ENCODE results near the gene GALNT15. TPM values are rescaled to one million over a fixed set of nuclear protein-coding genes. Genes with fewer than 3 reads are reported as not detected.

GALNT15 gene
- total RNA-seq, 8 experiments from 2014 or later: 0.23 to 41.3 (median 0.70) TPM; not detected in 1

GRCh38 chr3:16221990-16222389 lies 47.5 kb downstream of the GALNT15 start:
- Histone ChIP-seq H3K4me1 (replicated peaks in 1 of 2) (no peaks in the 10 kb centered on the region), H3K4me3 (no peak overlapping the region), H3K27ac (no peak overlapping the region)
- WGBS, 10 experiments: 20 to 100% (median 85%) methylated on average over 1 to 3 of the region's 3 CpGs; no CpG with 5 or more reads in 4 of the 10 experiments
- no peak for ATAC-seq (replicated peaks in 6 of 8)
- in situ Hi-C loops (cut with MboI; ENCODE audit: low pct_unique_long_range_greater_than_20kb in 2 of 9, low sequenced_read_pairs in 9 of 9, unreplicated experiment in 9 of 9): no loop called here

- no peak for ATAC-seq (replicated peaks in 6 of 8)
- Histone ChIP-seq H3K27ac (no peak overlapping the region), H3K4me1 (replicated peaks in 1 of 2) (peaks cover 0 to 3% of the 10 kb centered on the region in 2 donors), H3K4me3 (no peak overlapping the region)
- WGBS, 10 experiments: 71 to 100% (median 100%) methylated on average over 1 of the region's 2 CpGs; no CpG with 5 or more reads in 3 of the 10 experiments
- in situ Hi-C loops (cut with MboI; ENCODE audit: low pct_unique_long_range_greater_than_20kb in 2 of 9, low sequenced_read_pairs in 9 of 9, unreplicated experiment in 9 of 9): no loop called here
Measured at GRCh38 chr3:16222547-16222946, 48.1 kb downstream of the GALNT15 start.

- H3K4me1 ChIP-seq (replicated peaks in 1 of 2): peaks cover 0 to 6% of the 10 kb centered on the region in 2 donors
- in situ Hi-C loops (cut with MboI; ENCODE audit: low pct_unique_long_range_greater_than_20kb in 2 of 9, low sequenced_read_pairs in 9 of 9, unreplicated experiment in 9 of 9): no loop called here
- 63 to 100% (median 94%) methylated on average over 1 to 2 of the region's 2 CpGs; no CpG with 5 or more reads in 7 of the 10 experiments for WGBS, 10 experiments
- no peak for ATAC-seq (replicated peaks in 6 of 8)
- H3K4me3 ChIP-seq: no peak overlapping the region
- H3K27ac ChIP-seq: no peak overlapping the region
Measured at GRCh38 chr3:16224325-16224724, 49.8 kb downstream of the GALNT15 start.

DNA sequence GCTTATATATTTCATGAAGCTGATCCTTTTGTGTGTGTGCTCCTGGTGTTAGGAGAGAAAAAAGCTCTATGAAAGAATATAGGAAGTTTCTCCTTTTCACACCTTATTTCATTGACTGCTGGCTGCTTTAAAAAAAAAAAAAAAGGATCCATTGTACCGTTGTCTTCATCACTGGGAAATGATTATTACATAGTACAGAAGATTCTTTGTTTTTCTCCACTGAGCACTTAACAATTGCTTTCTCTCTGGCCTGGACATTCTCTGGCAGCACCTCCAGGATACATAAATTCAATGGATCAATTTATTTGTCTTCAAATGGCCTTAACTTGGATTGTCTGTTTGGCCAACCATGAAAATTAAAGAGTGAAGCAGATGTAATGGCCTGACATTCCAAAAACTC lies 53.1 kb downstream of the GALNT15 start:
- in situ Hi-C loops (cut with MboI; ENCODE audit: low pct_unique_long_range_greater_than_20kb in 2 of 9, low sequenced_read_pairs in 9 of 9, unreplicated experiment in 9 of 9): loop anchor here in 3 of 9 experiments (25.0 kb wide), 2 partner anchors 415 to 590 kb away; no protein-coding TSS in a partner anchor

GRCh38 chr3:16229681-16230080 lies 55.2 kb downstream of the GALNT15 start:
- H3K4me3 ChIP-seq: no peak overlapping the region
- no peak for ATAC-seq (replicated peaks in 6 of 8)
- no peak overlapping the region for H3K27ac ChIP-seq
- in situ Hi-C loops (cut with MboI; ENCODE audit: low pct_unique_long_range_greater_than_20kb in 2 of 9, low sequenced_read_pairs in 9 of 9, unreplicated experiment in 9 of 9): loop anchor here in 3 of 9 experiments (25.0 kb wide), 2 partner anchors 417 to 592 kb away; no protein-coding TSS in a partner anchor
- H3K4me1 ChIP-seq (replicated peaks in 1 of 2): peaks cover 0 to 6% of the 10 kb centered on the region in 2 donors

More for the DNA sequence above, 53.1 kb downstream of the GALNT15 start:
- Histone ChIP-seq H3K27ac (no peak overlapping the region), H3K4me3 (no peak overlapping the region), H3K4me1 (replicated peaks in 1 of 2) (peaks cover 0 to 6% of the 10 kb centered on the region in 2 donors)
- 0 to 100% (median 67%) methylated on average over 1 of the region's 1 CpG; no CpG with 5 or more reads in 3 of the 10 experiments for WGBS, 10 experiments
- ATAC-seq (replicated peaks in 6 of 8): no peak

- no peak overlapping the region for H3K27ac ChIP-seq
- no peak overlapping the region for H3K4me3 ChIP-seq
- peaks cover 0 to 6% of the 10 kb centered on the region in 2 donors for H3K4me1 ChIP-seq (replicated peaks in 1 of 2)
- 100% methylated on average over 1 to 2 of the region's 2 CpGs; no CpG with 5 or more reads in 7 of the 10 experiments for whole genome bisulfite sequencing, 10 experiments
- in situ Hi-C loops (cut with MboI; ENCODE audit: low pct_unique_long_range_greater_than_20kb in 2 of 9, low sequenced_read_pairs in 9 of 9, unreplicated experiment in 9 of 9): loop anchor here in 3 of 9 experiments (25.0 kb wide), 2 partner anchors 420 to 595 kb away; no protein-coding TSS in a partner anchor
- no peak for ATAC-seq (replicated peaks in 6 of 8)
Measured at GRCh38 chr3:16231983-16232382, 57.5 kb downstream of the GALNT15 start.

GRCh38 chr3:16233806-16234205 lies 59.3 kb downstream of the GALNT15 start:
- whole genome bisulfite sequencing, 10 experiments: 67 to 100% (median 80%) methylated on average over 1 of the region's 1 CpG; no CpG with 5 or more reads in 3 of the 10 experiments
- in situ Hi-C loops (cut with MboI; ENCODE audit: low pct_unique_long_range_greater_than_20kb in 2 of 9, low sequenced_read_pairs in 9 of 9, unreplicated experiment in 9 of 9): loop anchor here in 3 of 9 experiments (25.0 kb wide), 2 partner anchors 422 to 597 kb away; no protein-coding TSS in a partner anchor
- no peak overlapping the region for H3K27ac ChIP-seq
- no peaks in the 10 kb centered on the region for H3K4me1 ChIP-seq (replicated peaks in 1 of 2)
- H3K4me3 ChIP-seq: no peak overlapping the region
- ATAC-seq (replicated peaks in 6 of 8): no peak

GRCh38 chr3:16234281-16234680 lies 59.8 kb downstream of the GALNT15 start:
- Histone ChIP-seq H3K4me3 (no peak overlapping the region), H3K27ac (no peak overlapping the region), H3K4me1 (replicated peaks in 1 of 2) (no peaks in the 10 kb centered on the region)
- in situ Hi-C loops (cut with MboI; ENCODE audit: low pct_unique_long_range_greater_than_20kb in 2 of 9, low sequenced_read_pairs in 9 of 9, unreplicated experiment in 9 of 9): loop anchor here in 3 of 9 experiments (25.0 kb wide), 2 partner anchors 422 to 597 kb away; no protein-coding TSS in a partner anchor
- no peak for ATAC-seq (replicated peaks in 6 of 8)
- WGBS, 10 experiments: 92 to 100% (median 98%) methylated on average over 1 to 2 of the region's 2 CpGs; no CpG with 5 or more reads in 4 of the 10 experiments

- in situ Hi-C loops (cut with MboI; ENCODE audit: low pct_unique_long_range_greater_than_20kb in 2 of 9, low sequenced_read_pairs in 9 of 9, unreplicated experiment in 9 of 9): loop anchor here in 3 of 9 experiments (25.0 kb wide), 2 partner anchors 424 to 599 kb away; no protein-coding TSS in a partner anchor
- Histone ChIP-seq H3K4me3 (no peak overlapping the region), H3K27ac (no peak overlapping the region), H3K4me1 (replicated peaks in 1 of 2) (no peaks in the 10 kb centered on the region)
- WGBS, 10 experiments: 71 to 100% (median 91%) methylated on average over 2 to 4 of the region's 4 CpGs
- no peak for ATAC-seq (replicated peaks in 6 of 8)
Measured at GRCh38 chr3:16236030-16236639, 61.7 kb downstream of the GALNT15 start.

GRCh38 chr3:16236856-16237393 lies 62.4 kb downstream of the GALNT15 start:
- Histone ChIP-seq H3K4me1 (replicated peaks in 1 of 2) (no peaks in the 10 kb centered on the region), H3K27ac (no peak overlapping the region), H3K4me3 (no peak overlapping the region)
- no peak for ATAC-seq (replicated peaks in 6 of 8)
- 14 to 100% (median 100%) methylated on average over 1 to 3 of the region's 3 CpGs; no CpG with 5 or more reads in 2 of the 10 experiments for WGBS, 10 experiments
- in situ Hi-C loops (cut with MboI; ENCODE audit: low pct_unique_long_range_greater_than_20kb in 2 of 9, low sequenced_read_pairs in 9 of 9, unreplicated experiment in 9 of 9): loop anchor here in 3 of 9 experiments (25.0 kb wide), 2 partner anchors 425 to 600 kb away; no protein-coding TSS in a partner anchor

DNA sequence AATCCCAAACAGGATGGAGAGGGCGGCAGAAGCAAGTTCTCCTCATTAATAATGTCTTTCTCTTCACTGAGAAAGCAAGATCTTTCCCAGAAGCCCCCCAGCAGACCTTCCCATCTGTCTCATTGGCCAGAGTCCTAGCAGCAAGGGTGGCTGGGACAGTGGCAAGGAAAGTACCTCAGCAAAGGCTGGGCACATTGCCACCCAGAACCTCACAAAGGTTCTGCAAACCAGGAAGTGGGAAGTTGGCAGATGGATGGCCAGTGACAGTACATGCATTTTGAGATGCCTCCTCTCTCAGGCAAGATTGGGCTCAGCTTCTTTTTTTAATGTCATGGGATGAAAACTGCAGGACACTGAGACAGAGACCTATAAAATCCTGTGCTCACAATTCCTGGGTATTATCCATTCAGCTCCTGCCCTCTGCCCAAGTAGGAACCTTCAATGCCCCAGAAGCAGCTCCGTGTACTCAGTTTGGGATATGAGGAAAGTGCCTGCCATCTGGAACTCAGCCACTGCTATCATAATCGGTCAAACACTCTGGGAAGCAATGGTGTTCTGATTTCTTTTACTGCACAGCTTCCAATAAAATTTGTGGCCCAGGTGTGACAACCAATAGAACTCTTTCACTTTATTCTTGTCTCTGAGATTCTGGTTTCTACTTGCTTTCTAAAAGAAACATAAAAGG lies 64.7 kb downstream of the GALNT15 start:
- H3K27ac ChIP-seq: no peak overlapping the region
- H3K4me1 ChIP-seq (replicated peaks in 1 of 2): no peaks in the 10 kb centered on the region
- no peak for ATAC-seq (replicated peaks in 6 of 8)
- 29 to 100% (median 60%) methylated on average over 1 to 3 of the region's 3 CpGs; no CpG with 5 or more reads in 3 of the 10 experiments for WGBS, 10 experiments
- in situ Hi-C loops (cut with MboI; ENCODE audit: low pct_unique_long_range_greater_than_20kb in 2 of 9, low sequenced_read_pairs in 9 of 9, unreplicated experiment in 9 of 9): loop anchor here in 3 of 9 experiments (25.0 kb wide), 2 partner anchors 427 to 602 kb away; no protein-coding TSS in a partner anchor
- H3K4me3 ChIP-seq: no peak overlapping the region

DNA sequence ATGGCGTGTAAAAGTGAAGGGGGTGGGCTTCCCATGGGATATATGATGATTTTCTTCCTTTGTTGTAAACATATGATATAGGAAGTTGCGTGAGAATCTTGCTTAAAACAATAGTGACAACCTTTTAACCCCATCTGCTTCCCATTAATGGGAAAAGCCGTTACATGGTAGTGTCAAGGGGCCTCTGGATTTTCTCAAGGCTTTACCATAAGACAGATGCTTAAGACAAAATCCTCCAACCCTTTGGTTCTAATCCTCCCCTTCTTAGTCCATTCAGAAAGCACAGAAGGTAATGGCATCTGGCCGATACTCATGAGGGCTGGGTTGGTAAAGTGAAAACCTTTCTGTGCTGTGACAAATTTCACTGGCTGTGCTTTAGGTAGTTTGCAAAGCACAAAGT lies 65.3 kb downstream of the GALNT15 start:
- 30 to 100% (median 77%) methylated on average over 1 to 4 of the region's 4 CpGs for WGBS, 10 experiments
- Histone ChIP-seq H3K4me3 (no peak overlapping the region), H3K4me1 (replicated peaks in 1 of 2) (no peaks in the 10 kb centered on the region), H3K27ac (no peak overlapping the region)
- in situ Hi-C loops (cut with MboI; ENCODE audit: low pct_unique_long_range_greater_than_20kb in 2 of 9, low sequenced_read_pairs in 9 of 9, unreplicated experiment in 9 of 9): loop anchor here in 3 of 9 experiments (25.0 kb wide), 2 partner anchors 427 to 602 kb away; no protein-coding TSS in a partner anchor
- ATAC-seq (replicated peaks in 6 of 8): peak in 3 of 8 experiments; percentile 9 to 51 (median 33)

Data from motor neuron (in vitro differentiated cells).